ENCODE results near the gene UBR1. TPM values are rescaled to one million over a fixed set of nuclear protein-coding genes. Genes with fewer than 3 reads are reported as not detected.
A peak's percentile ranks its signal among the peaks of the same experiment; 100 is the strongest.
"Not testable (repeated sequence)": the region's sequence is repeated elsewhere in the genome, so short reads cannot be mapped to it uniquely, and the experiment has no call there.

Gene UBR1
- total RNA-seq, 1 experiment from 2014 or later, result 22.6 TPM

- Histone ChIP-seq H4K20me1 (ENCODE audit: low read length) (no peaks in the 10 kb centered on the region), H3K27me3 (ENCODE audit: low read length) (no peaks in the 10 kb centered on the region), H3K27ac (ENCODE audit: low read length) (no peak overlapping the region), H3K9me3 (ENCODE audit: low read length) (no peaks in the 10 kb centered on the region), H2AFZ (ENCODE audit: low read length) (no peak overlapping the region), H3K9me2 (replicated peaks; ENCODE audit: low read length) (no peaks in the 10 kb centered on the region), H3K4me3 (ENCODE audit: low read length) (no peak overlapping the region), H3K4me1 (ENCODE audit: insufficient read depth, low read length) (peaks cover 9% of the 10 kb centered on the region), H3K36me3 (ENCODE audit: low read depth, low read length) (no peaks in the 10 kb centered on the region; the same call in 1 of the 2 replicates), H3F3A (ENCODE audit: low read length, unreplicated experiment) (no peaks in the 10 kb centered on the region), H3K4me2 (ENCODE audit: low read length) (no peak overlapping the region), H3K9ac (ENCODE audit: low read length) (no peak overlapping the region), H3K79me2 (ENCODE audit: low read length) (no peaks in the 10 kb centered on the region)
- DNase-seq, result no peak
- BruUV-seq (replicated peaks), result no TSS peak
- intact Hi-C loops (cut with micrococcal nuclease), result no loop called here
- ATAC-seq, result no peak
- TF ChIP-seq CTCF (conservative IDR thresholded peaks at IDR 0.05; ENCODE audit: low read depth, low read length) (no peak), EZH2phosphoT487 (IDR thresholded peaks at IDR 0.05; ENCODE audit: borderline replicate concordance, low read length) (no peak), EZH2 (IDR thresholded peaks at IDR 0.05; ENCODE audit: low read length, unreplicated experiment) (no peak)
- ChIA-PET CTCF (no interaction called here), POLR2A (ENCODE audit: unreplicated experiment) (interaction anchor here (0.6 to 0.7 kb wide), 2 partner anchors 24 to 296 kb away, joined by 3 to 4 read pairs; no protein-coding TSS in a partner anchor)
Observed at GRCh38 chr15:42992626-42993025, 113.2 kb downstream of the UBR1 start.

- DNase-seq, result no peak
- no peak overlapping the region for H3K4me3 ChIP-seq (ENCODE audit: low read length)
- H3K27ac ChIP-seq (ENCODE audit: low read length), result no peak overlapping the region
- H4K20me1 ChIP-seq (ENCODE audit: low read length), result no peaks in the 10 kb centered on the region
- CTCF ChIA-PET, result no interaction called here
- H3F3A ChIP-seq (ENCODE audit: low read length, unreplicated experiment), result no peaks in the 10 kb centered on the region
- intact Hi-C loops (cut with micrococcal nuclease), result no loop called here
- no peaks in the 10 kb centered on the region for H3K9me2 ChIP-seq (replicated peaks; ENCODE audit: low read length)
- POLR2A ChIA-PET (ENCODE audit: unreplicated experiment), result no interaction called here
- H3K9ac ChIP-seq (ENCODE audit: low read length), result no peak overlapping the region
- TF ChIP-seq EZH2phosphoT487 (IDR thresholded peaks at IDR 0.05; ENCODE audit: borderline replicate concordance, low read length) (no peak), CTCF (conservative IDR thresholded peaks at IDR 0.05; ENCODE audit: low read depth, low read length) (no peak), EZH2 (IDR thresholded peaks at IDR 0.05; ENCODE audit: low read length, unreplicated experiment) (no peak)
- H3K9me3 ChIP-seq (ENCODE audit: low read length), result no peaks in the 10 kb centered on the region
- no peak for ATAC-seq
- H3K4me1 ChIP-seq (ENCODE audit: insufficient read depth, low read length), result no peaks in the 10 kb centered on the region
- no peaks in the 10 kb centered on the region for H3K27me3 ChIP-seq (ENCODE audit: low read length)
- H3K4me2 ChIP-seq (ENCODE audit: low read length), result no peak overlapping the region
- no TSS peak for BruUV-seq (replicated peaks)
- no peak overlapping the region for H2AFZ ChIP-seq (ENCODE audit: low read length)
- no peaks in the 10 kb centered on the region for H3K79me2 ChIP-seq (ENCODE audit: low read length)
- peaks cover 21% of the 10 kb centered on the region; the same call in 1 of the 2 replicates for H3K36me3 ChIP-seq (ENCODE audit: low read depth, low read length)
Observed at GRCh38 chr15:42986693-42987342, 119.0 kb downstream of the UBR1 start.

GRCh38 chr15:42984493-42985034 lies 121.3 kb downstream of the UBR1 start:
- DNase-seq (peak; percentile 30), ATAC-seq (peak; percentile 35; the same call in 1 of the 2 replicates)
- Histone ChIP-seq H3K4me2 (ENCODE audit: low read length) (no peak overlapping the region), H3K4me1 (ENCODE audit: insufficient read depth, low read length) (no peaks in the 10 kb centered on the region), H3K9me2 (replicated peaks; ENCODE audit: low read length) (no peaks in the 10 kb centered on the region), H3K27ac (ENCODE audit: low read length) (no peak overlapping the region), H2AFZ (ENCODE audit: low read length) (no peak overlapping the region), H4K20me1 (ENCODE audit: low read length) (no peaks in the 10 kb centered on the region), H3F3A (ENCODE audit: low read length, unreplicated experiment) (no peaks in the 10 kb centered on the region), H3K9me3 (ENCODE audit: low read length) (no peaks in the 10 kb centered on the region), H3K36me3 (ENCODE audit: low read depth, low read length) (peaks cover 23% of the 10 kb centered on the region; the same call in 1 of the 2 replicates), H3K27me3 (ENCODE audit: low read length) (no peaks in the 10 kb centered on the region), H3K79me2 (ENCODE audit: low read length) (no peaks in the 10 kb centered on the region), H3K4me3 (ENCODE audit: low read length) (no peak overlapping the region), H3K9ac (ENCODE audit: low read length) (no peak overlapping the region)
- no TSS peak for BruUV-seq (replicated peaks)
- no peak for TF ChIP-seq EZH2phosphoT487 (IDR thresholded peaks at IDR 0.05; ENCODE audit: borderline replicate concordance, low read length)
- POLR2A ChIA-PET (ENCODE audit: unreplicated experiment), result no interaction called here
- CTCF ChIA-PET, result interaction anchor here (0.6 kb wide), 1 partner anchor 652 kb away, joined by 3 read pairs; no protein-coding TSS in a partner anchor
- intact Hi-C loops (cut with micrococcal nuclease), result no loop called here

- H3K4me2 ChIP-seq (ENCODE audit: low read length); H3K9me3 ChIP-seq (ENCODE audit: low read length); BruUV-seq (replicated peaks); POLR2A ChIA-PET (ENCODE audit: unreplicated experiment); intact Hi-C loops (cut with micrococcal nuclease); H3F3A ChIP-seq (ENCODE audit: low read length, unreplicated experiment); H3K4me3 ChIP-seq (ENCODE audit: low read length); H3K27me3 ChIP-seq (ENCODE audit: low read length); H3K27ac ChIP-seq (ENCODE audit: low read length); H3K4me1 ChIP-seq (ENCODE audit: insufficient read depth, low read length); H3K9ac ChIP-seq (ENCODE audit: low read length); ATAC-seq; H2AFZ ChIP-seq (ENCODE audit: low read length); H3K9me2 ChIP-seq (replicated peaks; ENCODE audit: low read length); H4K20me1 ChIP-seq (ENCODE audit: low read length); H3K79me2 ChIP-seq (ENCODE audit: low read length): not testable (repeated sequence)
- peak; percentile 37 for DNase-seq
- CTCF ChIA-PET, result interaction anchor here (0.9 kb wide), 1 partner anchor 225 kb away, joined by 3 read pairs; no protein-coding TSS in a partner anchor
- peaks cover 25% of the 10 kb centered on the region; the same call in 1 of the 2 replicates for H3K36me3 ChIP-seq (ENCODE audit: low read depth, low read length)
Observed at GRCh38 chr15:42979113-42979512, 126.7 kb downstream of the UBR1 start.
